ENCODE results near the gene EIF4EBP2. TPM values are rescaled to one million over a fixed set of nuclear protein-coding genes. Genes with fewer than 3 reads are reported as not detected.

Gene EIF4EBP2
- polyA plus RNA-seq, 3 donors, result 26.3 to 93.8 (median 73.4) TPM

DNA sequence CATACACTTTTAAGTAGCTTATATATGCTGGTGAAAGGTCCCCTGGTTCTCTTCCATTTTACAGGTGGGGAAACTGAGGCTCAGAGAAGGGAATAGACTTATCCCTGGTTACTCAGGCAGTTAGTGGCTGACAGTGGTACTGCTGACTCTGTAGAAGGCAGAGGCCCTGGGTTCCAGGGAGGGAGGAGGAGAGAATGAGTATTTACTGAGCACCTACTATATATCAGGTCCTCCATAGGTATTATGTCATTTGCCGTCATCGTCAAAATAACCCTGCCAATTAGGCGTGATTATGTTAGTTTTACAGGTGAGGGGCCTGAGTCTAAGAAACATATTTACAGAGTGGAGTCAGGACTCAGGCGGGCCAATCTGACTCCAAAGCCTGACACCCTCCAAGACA lies 61.3 kb downstream of the EIF4EBP2 start:
- no peaks in the 10 kb centered on the region for H4K20me1 ChIP-seq (ENCODE audit: insufficient read depth, low read length)
- Mint-ChIP-seq H3K4me1 (no peaks in the 10 kb centered on the region), H3K9me3 (no peaks in the 10 kb centered on the region), H3K27ac (no peak overlapping the region), H3K4me3 (no peak overlapping the region), H3K27me3 (ENCODE audit: low read depth in 3 of 3) (peaks cover 7 to 9% (median 9%) of the 10 kb centered on the region in 3 donors), H3K36me3 (no peaks in the 10 kb centered on the region)
- no CpG with 5 or more reads among the region's 4 CpGs for WGBS (ENCODE audit: insufficient coverage)
- H3K4me2 ChIP-seq (replicated peaks; ENCODE audit: extremely low read depth, low read length, poor library complexity, severe bottlenecking), result no peak overlapping the region
- H3K4me3 ChIP-seq (replicated peaks in 1 of 3; ENCODE audit: low read depth in 2 of 3, low read length in 3 of 3), result no peak overlapping the region
- no peak for TF ChIP-seq CTCF (IDR thresholded peaks at IDR 0.05)
- H2AFZ ChIP-seq (ENCODE audit: insufficient read depth, low read depth, low read length, poor library complexity, severe bottlenecking), result no peak overlapping the region
- no peaks in the 10 kb centered on the region for H3K36me3 ChIP-seq (replicated peaks in 1 of 2; ENCODE audit: control insufficient read depth in 1 of 2, insufficient read depth in 2 of 2, low read length in 2 of 2)
- H3K79me2 ChIP-seq (ENCODE audit: insufficient read depth, low read length), result no peaks in the 10 kb centered on the region
- no peaks in the 10 kb centered on the region for H3K9me3 ChIP-seq (replicated peaks in 1 of 2; ENCODE audit: control insufficient read depth in 1 of 2, insufficient read depth in 1 of 2, low read length in 2 of 2)
- H3K9ac ChIP-seq (ENCODE audit: insufficient read depth, low read length, poor library complexity, severe bottlenecking), result no peak overlapping the region
- H3K27me3 ChIP-seq (ENCODE audit: control insufficient read depth in 2 of 2, insufficient read depth in 2 of 2, low read length in 2 of 2), result peaks cover 0 to under 1% of the 10 kb centered on the region in 2 donors
- no peak for DNase-seq
- H3K27ac ChIP-seq (ENCODE audit: low read depth in 1 of 2, low read length in 2 of 2), result no peak overlapping the region
- intact Hi-C loops (cut with micrococcal nuclease), result no loop called here
- H3K4me1 ChIP-seq (ENCODE audit: control insufficient read depth in 1 of 2, insufficient read depth in 2 of 2, low read length in 2 of 2), result no peaks in the 10 kb centered on the region

DNA sequence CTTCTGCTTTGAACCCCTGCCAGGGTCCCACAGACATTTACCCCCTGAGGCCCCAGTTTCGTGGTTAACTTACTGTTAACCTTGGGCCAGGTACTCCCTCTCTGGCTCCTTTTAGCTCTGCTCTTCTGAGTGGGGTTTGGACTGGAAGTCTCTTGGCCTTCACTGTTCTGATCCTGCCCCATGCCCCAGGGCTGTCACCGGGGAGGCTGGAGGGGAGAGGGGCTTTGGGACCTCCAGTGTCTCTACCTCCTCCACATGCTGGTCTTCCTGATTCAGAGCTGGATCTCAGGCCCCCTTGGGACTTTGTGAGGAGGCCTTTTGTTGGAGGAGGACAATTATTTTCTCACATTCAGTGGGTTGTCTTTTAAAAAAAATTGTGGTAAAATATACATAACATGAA lies 61.9 kb downstream of the EIF4EBP2 start:
- no peak for TF ChIP-seq CTCF (IDR thresholded peaks at IDR 0.05)
- H3K9ac ChIP-seq (ENCODE audit: insufficient read depth, low read length, poor library complexity, severe bottlenecking), result no peak overlapping the region
- intact Hi-C loops (cut with micrococcal nuclease), result no loop called here
- H3K36me3 ChIP-seq (replicated peaks in 1 of 2; ENCODE audit: control insufficient read depth in 1 of 2, insufficient read depth in 2 of 2, low read length in 2 of 2), result no peaks in the 10 kb centered on the region
- WGBS (ENCODE audit: insufficient coverage), result no CpG with 5 or more reads among the region's 2 CpGs
- no peaks in the 10 kb centered on the region for H3K9me3 Mint-ChIP-seq
- H3K27ac Mint-ChIP-seq, result no peak overlapping the region
- DNase-seq, result no peak
- no peaks in the 10 kb centered on the region for H3K4me1 Mint-ChIP-seq
- no peaks in the 10 kb centered on the region for H3K4me1 ChIP-seq (ENCODE audit: control insufficient read depth in 1 of 2, insufficient read depth in 2 of 2, low read length in 2 of 2)
- H3K4me2 ChIP-seq (replicated peaks; ENCODE audit: extremely low read depth, low read length, poor library complexity, severe bottlenecking), result no peak overlapping the region
- H3K79me2 ChIP-seq (ENCODE audit: insufficient read depth, low read length), result no peaks in the 10 kb centered on the region
- H3K9me3 ChIP-seq (replicated peaks in 1 of 2; ENCODE audit: control insufficient read depth in 1 of 2, insufficient read depth in 1 of 2, low read length in 2 of 2), result no peaks in the 10 kb centered on the region
- H3K36me3 Mint-ChIP-seq, result no peaks in the 10 kb centered on the region
- H3K4me3 ChIP-seq (replicated peaks in 1 of 3; ENCODE audit: low read depth in 2 of 3, low read length in 3 of 3), result no peak overlapping the region
- H3K4me3 Mint-ChIP-seq, result no peak overlapping the region
- no peak overlapping the region for H2AFZ ChIP-seq (ENCODE audit: insufficient read depth, low read depth, low read length, poor library complexity, severe bottlenecking)
- no peak overlapping the region for H3K27ac ChIP-seq (ENCODE audit: low read depth in 1 of 2, low read length in 2 of 2)
- peaks cover 2 to 9% (median 4%) of the 10 kb centered on the region in 3 donors for H3K27me3 Mint-ChIP-seq (ENCODE audit: low read depth in 3 of 3)
- no peaks in the 10 kb centered on the region for H3K27me3 ChIP-seq (ENCODE audit: control insufficient read depth in 2 of 2, insufficient read depth in 2 of 2, low read length in 2 of 2)
- H4K20me1 ChIP-seq (ENCODE audit: insufficient read depth, low read length), result no peaks in the 10 kb centered on the region
